ENCODE measurements around the gene RNF121.
A peak's percentile ranks its signal among the peaks of the same experiment; 100 is the strongest.

RNF121 gene

DNA sequence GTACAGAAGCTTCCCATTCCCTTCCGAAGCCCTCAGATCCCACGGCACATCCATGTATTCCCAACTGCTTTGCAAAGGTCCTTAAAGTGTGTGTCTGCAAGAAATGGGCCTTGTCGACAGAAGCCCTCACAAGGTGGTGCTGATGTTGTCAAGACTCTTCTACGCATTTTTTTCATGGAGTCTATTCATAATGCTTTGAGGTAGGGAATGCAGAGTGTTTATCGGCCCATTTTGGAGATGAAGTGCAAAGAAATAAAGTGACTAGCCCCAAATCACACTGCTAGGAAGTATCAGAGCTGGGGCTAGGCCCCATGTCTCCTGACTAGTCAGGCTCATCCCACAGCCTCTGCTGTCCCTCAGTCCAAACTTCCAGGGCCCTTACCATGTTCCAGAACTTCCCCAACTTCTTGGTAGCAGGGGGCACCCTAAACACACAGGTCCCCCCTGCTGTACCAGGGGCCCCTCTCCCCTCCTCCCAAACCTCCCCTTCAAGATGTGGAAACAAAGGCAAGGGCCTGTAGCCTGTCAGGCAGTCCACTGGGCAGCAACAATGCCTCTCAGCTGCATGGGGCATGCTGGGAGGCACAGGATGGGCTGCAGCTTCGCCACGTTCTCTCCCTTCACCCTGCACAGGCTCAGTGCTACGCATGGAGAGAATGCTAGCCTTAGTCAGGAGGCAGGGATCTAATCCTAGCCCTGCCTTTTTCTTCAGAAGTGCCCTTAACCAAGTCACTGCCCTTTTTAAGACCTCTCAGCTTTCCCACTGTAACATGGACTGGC is 77.7 kb downstream of the RNF121 start:
- DNase-seq = no peak

DNA sequence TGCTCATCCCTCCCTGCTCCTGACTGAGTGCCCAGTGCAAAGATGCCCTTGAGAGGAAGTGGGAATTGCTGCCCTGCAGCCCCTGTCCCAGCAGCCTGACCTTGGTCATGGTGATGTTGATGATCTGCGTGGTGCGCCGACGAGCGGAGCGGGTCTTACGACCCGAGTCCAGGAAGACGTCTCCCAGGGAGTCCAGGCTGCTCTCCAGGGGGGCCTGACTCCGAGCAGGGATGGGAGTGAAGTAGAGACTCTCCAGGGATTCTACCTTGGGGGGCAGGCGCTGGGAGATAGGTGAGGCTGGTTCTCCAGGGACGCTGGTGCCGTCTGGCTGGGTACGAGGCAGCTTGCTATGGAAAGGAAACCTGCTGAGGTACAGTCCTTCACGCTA is 78.2 kb downstream of the RNF121 start:
- no peak for DNase-seq

DNA sequence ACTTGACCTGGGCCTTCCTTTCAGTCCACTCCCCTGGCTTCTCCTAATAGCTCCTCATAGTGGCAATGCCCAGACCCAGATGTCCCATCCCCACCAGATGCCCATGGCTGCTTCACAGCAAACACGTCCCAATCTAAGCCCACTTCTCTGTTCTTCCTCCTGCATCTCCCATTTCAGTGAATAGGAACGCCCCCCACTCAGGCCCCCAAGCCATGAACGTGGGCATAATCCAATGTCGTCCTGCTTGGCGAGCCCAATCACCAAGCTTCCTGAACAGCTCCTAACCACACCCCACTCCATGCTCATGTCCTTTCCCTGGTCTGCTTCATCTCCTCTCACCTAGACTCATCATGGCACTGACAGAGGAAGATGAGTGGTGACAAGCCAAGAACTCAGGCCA is 78.7 kb downstream of the RNF121 start:
- no peak for DNase-seq

DNA sequence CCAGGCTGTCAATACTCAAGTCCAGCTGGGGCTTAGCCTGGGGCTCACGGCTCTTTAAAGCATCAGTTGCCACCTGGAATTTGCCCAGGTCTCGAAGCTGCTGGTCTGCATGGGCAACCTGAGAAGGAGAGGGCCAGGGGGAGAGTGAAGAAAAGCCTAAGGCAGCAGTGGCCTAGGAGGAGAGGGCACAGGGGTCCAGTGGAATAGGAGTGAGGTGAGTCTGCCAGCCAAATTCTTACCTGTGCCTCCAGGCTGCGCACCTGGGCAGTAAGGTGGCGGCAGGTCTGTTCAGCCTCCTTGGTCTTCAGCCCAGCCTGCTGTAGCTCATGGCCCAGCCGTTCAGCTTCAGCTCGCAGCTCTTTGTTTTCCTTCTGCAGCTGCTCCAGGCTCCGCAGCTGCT is 79.9 kb downstream of the RNF121 start:
- DNase-seq = no peak

DNA sequence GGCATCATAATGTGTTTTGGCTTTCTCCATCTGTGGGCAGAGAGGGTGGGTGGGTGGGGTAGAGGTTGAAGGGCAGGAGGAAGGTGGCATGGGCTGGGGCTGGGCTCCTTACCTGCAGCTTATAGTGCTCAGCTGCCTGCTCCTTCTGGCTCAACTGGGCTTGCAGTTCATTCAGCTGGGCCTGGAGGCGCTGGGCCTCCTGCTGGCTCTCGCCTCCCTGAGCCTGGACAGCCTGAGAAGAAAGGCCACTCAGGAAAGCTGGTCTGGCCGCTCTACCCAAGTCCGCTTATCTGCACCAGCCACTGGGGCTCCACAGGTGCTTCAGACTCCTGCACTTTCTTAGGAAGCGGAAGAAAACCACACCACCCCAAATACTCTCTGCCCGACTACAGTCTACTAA is 80.3 kb downstream of the RNF121 start:
- DNase-seq = no peak

DNA sequence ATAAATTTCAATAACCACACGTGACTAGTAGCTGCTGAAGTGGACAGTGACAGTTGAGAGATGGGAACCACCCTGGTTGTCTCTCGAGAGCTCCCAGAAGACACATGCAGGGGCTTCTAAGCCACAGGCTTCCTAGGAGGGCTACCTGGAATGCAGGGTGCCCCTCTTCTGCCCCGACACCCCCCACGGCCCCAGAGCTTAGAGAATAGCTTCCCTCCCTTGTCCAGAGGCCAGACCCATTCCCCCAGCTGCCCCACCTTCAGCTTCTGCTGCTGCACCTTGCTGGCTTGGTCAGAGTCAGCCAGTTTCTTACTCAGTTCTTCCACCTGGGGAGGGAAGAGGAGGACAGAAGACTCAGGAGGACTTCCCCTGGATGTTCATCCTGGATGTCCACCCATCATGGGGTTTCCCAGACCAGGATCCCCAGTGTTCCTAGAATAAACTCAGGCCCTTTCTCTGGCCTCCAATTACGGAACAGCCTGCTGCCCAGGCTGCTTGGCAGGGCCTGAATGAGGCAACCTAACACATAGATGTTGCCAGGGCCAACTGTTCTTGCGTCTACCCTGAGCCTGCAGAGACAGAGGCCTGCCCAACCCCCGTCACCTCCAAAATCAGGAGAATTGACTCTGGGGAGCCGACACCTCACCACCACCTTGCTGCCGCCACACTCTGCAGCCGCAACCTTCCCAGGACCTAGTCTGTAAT is 81.8 kb downstream of the RNF121 start:
- DNase-seq = no peak

DNA sequence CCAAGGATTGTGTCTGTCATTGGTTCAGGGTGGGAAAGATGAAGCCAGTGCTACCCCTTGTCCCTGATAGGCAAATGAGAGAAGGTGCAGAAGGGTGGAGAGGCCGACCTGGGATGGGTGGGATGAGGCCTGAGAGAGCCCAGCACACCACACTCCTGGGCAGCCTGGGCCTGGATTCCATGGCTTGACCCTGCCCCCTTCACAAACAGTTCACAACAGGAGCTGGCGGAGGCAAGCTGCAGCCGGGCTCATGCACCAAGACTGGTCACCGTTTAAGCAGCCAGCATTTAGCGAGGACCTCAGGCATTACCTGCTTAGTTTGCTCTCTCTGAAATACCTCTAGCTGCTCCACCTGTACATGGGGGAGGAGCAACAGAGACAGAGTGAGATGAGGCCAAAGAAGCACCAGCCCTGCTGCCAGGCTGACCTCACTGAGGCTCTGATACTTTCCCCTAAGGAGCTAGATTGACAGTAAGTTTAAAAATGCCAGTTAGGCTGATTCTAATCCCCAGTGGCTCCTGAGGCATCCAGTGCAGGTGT is 83.3 kb downstream of the RNF121 start:
- DNase-seq = no peak

DNA sequence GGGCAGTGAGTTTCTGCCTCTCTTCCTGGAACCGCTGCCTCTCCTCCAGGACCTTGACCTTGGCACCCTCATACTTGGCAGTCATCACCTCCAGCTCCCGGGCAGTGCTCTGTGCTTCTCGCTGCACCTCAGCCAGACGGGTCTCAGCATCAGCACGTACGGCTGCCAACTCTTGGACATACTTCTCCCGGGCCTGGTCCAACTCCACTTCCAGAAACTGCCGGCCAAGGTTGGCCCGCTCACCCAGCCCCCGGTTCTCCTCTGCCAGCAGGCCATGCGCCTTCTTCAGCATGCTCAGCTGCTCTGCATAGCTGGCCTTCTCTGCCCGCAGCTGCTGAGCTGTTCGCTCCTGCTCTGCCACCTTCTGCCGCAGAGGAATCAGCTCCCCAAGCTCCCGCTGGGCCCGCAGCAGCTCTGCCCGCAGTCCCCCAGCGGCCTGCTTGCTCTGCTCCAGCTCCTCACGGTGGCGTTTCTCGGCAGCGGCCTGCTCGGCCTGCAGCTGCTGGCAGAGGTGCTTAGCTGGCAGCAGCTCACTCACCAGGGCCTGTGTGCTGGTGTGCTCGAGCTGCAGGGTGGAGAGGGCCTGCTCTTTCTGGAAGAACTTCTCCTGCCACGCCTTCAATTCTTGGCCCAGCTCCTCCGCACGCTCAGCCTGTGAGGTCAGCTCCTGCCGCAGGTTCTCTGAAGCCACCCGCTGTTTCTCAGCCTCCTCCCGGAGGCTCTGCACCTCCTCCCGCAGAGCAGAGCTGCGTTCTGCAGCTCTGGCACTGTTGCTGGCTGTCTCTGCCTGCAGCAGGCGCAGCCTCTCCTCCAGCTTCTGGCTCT is 84.3 kb downstream of the RNF121 start:
- no peak for DNase-seq

DNA sequence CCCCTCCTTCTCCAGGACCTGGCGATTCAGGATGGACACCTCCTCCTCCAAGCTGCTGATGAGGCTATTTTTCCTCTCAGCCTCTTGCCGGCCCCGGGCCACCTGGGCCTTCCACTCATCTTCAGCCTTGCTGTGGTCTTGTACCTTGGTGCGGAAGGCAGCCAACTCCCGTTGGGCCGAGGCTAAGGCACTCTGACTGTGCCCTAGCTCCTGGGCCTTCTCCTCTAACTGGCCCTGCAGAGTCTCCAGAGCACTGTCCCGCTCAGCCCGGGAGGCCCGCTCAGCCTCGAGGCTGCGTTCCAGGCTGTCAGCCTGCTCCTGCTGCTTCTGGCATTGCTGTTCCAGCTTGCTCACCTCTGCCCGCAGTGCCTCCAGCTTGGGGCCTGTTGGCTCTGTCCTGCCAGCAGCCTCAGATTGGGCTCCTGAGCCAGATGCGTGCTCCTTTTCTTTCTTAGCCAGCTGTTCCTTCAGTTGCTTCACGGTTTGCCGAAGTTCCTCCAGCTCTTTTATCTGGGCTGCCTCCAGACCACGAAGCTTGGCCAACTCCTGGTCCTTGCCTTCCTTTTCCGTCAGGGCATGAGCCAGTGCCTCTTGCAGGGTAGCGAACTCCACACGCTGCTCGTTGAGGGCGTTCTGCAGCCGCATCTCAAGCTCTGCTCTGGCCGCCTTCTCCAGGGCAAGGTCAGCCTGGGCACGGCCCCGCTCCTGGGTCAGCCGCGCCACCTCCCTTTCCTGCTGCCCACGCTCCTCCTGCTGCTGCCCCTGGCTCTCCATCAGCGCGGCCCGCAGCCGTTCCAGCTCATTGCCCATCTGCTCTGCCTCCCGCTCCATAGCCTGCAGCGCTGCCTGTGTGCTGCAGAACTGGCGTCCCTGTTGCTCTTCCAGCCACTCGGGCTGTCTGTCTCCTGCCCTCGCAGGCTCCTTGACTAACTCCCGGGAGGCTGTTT is 85.2 kb downstream of the RNF121 start:
- no peak for DNase-seq

DNA sequence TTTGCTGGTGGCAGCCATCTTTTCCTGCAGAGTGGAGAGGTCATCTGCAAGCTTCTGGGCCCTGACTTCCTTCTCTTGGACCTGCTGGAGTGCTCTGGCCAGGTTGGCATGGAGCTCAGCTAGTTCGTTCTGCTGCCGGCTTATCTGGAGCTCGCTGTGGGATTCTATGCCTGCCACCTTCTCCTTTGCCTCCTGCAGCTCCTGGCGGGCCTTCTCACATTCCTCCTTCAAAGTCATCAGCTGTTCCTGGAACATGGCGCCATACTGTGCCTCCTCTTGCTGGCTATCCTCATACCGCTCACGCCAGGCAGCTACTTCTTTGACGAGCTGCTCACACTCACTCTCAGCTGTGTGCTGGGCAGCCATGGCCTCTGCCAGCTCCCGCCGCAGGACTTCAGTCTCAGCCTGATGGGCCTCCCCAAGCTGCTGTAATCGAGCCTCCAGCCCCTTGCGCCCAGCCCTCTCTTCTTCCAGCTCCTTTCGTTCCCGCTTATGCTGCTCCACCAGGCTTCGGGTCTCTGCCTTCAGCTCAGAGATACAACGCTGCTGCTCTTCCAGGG is 86.0 kb downstream of the RNF121 start:
- DNase-seq = no peak

DNA sequence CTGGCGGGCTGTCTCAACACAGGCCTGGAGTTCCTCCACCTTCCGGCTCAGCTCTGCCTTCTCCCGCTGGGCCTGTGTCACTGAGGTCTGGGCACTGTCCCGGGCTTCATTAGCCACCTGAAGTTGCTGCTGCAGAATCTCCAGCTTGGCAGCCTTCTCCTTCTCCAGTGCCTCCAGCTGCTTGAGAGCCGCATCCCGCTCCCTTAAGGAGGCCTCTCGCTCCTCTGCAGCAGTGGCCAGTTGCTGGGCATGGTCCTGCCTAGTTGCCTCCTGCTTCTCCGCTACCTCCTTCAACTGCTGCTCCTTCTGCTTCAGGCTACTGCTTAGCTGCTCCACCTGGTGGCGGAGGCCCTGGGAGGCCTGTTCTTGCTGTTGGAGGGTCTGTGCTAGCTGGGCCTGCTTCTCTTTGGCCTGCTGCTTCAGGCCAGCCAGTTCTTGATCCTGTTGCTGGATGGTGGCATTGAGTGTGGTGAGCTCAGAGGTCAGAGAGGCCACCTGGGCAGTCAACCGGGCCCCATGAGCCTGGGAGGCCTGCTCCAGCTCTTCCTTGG is 86.7 kb downstream of the RNF121 start:
- DNase-seq = peak in 1 of 2 donors; percentile 36

DNA sequence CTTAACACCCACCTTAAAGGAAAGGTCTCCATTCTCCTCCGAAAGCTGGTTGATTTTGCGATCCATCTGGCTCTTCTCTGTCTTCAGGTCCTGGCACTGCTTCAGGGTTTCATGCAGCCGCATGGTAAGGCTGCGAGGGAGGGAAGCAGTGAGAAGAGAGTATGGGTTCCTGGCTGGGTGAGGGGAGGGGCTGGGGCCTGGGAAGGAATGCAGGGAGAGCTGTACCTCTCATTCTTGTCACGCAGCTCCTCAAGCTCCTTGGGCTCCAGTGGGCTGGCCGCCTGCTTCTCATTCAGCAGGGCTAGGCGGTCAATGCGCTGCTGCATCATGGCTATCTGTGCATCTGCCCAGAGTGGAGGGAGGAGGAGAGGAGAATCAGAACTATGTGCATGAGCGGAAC is 89.3 kb downstream of the RNF121 start:
- no peak for DNase-seq

DNA sequence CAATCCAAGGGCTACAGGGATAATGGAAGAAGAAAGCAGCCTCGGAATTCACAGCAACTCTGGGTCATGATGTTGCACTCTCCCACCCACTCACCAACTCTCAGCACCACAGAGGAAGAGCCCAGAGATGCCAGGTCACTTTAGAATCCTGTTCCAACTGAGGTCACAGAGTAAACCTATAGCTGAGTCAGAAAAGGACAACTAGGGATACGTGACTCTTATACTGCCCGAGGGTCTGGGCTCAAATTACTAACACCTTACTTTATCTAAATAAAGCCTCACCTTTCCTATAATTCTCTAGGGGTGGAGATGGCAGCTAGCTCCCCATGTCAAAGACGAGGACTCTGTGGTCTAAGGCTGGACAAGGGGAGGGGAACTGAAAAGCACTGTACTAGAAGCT is 94.5 kb downstream of the RNF121 start:
- DNase-seq = no peak

DNA sequence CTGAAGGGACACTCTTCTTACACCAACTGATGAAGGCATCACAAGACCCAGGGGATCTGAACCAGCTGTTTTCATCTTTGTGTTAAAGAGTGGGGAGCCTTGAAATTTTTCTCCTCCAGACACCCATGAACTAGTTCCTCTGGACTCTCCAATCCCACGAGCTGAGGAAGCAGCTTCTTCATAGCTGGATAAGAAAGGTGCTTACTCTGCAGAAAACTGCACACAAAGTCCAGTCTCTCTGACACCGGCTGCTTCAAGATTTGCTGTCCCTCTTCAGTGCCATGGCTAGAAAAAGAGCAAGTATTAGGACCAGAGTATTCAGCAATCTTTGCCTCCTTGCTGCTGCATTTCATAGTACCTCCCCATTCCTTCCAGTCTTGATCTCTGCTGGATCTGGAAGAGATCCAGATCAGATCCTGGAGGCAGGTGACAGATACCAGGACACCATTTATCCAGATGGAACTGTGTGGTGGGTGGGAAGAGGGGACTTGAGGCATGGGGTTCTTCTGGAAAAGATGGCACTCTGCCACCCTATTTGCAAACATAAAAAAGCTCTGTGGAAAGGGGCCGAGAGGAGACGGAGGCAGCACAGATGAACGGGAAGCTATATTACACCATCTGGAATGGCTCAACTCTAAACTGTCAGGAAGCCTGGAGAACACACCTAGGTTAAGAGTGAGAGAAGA is 95.4 kb downstream of the RNF121 start:
- DNase-seq = no peak

DNA sequence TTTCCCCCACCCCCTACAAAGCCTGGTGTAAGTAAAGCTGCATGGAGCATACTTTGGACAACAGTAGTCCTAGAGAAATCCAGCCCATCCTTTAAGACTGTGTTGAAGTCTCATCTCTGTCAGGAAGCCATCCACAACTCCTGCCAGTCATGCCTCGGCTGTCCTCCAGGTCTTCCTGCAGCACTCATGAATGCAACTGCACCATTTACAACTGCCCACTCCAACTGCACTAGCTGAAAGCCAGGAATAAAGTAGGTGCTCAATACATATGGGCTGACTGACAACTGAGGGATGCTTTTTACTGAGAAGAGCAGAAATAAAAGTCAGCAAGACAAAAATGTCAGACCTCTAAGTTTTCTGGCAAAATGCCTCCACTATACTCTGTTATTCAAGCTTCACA is 97.2 kb downstream of the RNF121 start:
- no peak for DNase-seq

DNA sequence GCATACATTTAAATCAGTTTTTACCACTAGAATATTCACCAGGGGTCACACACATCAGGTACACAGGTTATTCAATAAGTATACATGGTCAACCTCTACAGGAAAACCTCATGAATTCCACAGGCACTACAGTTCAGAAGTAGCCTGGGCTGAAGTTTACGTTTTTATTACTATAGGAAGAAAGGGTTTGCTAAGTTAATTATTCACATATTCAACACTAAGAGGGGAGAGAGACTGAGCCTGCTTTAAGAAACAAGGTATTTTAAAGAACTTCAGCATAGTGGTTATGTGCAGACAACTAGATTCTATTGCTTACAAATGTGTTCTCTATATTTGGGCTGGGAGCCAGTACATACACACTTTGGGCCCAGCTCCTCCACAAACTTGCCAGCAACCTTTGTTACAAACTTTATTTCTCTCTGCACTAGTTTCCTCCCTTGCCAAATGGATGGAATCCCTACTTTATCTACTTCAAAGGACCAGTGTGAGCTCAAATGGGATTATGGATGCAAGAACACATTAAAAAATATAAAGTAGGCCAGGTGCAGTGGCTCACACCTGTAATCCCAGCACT is 101.7 kb downstream of the RNF121 start:
- no peak for DNase-seq

DNA sequence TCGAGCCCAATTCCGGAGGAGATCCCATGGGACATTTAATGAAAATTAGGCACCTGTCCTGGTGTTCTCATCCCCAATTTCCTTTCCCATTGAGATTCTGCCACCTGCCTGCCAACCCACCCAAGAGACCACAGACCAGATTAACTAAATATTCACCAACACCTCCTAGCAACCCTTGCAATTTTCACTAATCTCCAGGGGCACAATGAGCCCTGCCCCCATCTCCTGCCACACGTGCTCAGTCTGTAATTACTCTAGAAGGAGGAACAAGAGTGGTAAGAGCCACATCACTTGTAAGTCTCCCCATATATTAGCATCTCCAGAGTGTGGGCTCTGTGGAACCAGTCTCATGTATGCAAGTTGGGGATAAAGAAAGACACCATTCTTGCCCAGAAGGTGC is 107.8 kb downstream of the RNF121 start:
- no peak for DNase-seq

DNA sequence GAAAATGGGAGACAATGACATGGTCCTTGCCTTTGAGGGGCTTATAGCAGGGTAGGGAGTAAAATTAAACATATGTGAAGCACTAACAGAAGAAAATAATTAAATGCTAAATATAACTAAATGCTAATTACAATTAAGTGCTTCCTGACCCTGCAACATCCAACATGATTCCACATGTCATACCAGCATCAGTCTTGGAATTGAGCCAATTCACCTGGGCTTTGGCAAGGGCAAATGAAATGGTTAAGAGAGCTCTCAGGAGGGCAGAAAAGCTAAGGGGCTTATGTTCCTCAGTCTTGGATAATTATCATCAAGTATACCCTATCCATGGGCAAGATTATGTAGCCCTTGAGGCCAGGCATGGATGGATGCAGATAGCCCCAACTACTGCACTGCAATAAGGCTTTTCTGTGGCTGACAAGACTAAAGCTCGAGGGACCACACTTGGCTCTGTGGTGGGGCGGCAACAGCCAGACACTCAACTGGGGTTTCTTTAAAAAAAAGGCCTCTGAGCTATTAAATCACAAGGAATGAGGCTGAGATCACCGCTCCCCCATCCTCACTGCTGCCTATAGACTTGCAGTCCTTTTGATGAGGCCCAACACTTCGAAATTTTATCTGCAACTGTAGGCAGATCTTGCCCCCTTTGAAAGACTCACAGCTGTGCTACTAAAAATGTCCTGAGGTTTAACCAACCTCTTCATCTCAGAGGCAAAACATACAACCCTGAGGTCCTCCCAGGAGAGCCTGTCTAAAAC is 108.9 kb downstream of the RNF121 start:
- no peak for DNase-seq

DNA sequence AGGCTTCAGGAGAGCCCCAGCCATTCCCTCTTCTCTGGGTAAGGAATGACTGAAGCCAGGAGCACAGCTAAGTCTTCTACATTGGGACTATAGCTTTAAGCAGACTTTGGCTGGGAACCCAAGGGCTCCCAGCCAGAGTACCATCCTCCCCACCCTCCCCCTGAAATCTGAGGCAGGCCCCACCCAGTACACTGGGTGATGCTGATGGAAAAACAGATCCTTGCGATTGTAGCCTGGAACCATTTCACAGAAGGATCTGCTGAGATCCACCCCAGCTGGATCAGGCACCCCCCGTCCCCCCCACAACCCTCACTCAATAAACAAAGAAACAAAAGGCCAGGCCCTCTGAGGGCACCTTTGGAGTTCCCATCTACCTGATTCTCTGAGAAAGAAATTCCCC is 109.6 kb downstream of the RNF121 start:
- DNase-seq = no peak

All from inflammatory macrophage (primary cell).